Muscle layer of duodenum (tissue), 2 donors: Measurements from ENCODE around the gene TLL2.
A peak's percentile ranks its signal among the peaks of the same experiment; 100 is the strongest.
"Not testable (repeated sequence)": the region's sequence is repeated elsewhere in the genome, so short reads cannot be mapped to it uniquely, and the experiment has no call there.

Experiments
- H3K27ac ChIP-seq: one replicate; pipeline ENCODE4 v1.7.0; 2013; ENCODE audit warnings: mild to moderate bottlenecking, low read length
- H3K27me3 ChIP-seq: one replicate; pipeline ENCODE4 v1.7.0; 2013; ENCODE audit warnings: low read depth, mild to moderate bottlenecking, control low read depth, low read length
- H3K36me3 ChIP-seq, 2 donors: one replicate each; pipeline ENCODE4 v1.7.0; 2013; ENCODE audit warnings: low read length in 2 of 2, control low read depth in 1 of 2, mild to moderate bottlenecking in 1 of 2; ENCODE audit not compliant: insufficient read depth in 2 of 2, control insufficient read depth in 1 of 2
- H3K4me1 ChIP-seq, 2 donors: one replicate each; pipeline ENCODE4 v1.7.0; 2013; ENCODE audit warnings: low read length in 2 of 2, mild to moderate bottlenecking in 2 of 2, control low read depth in 1 of 2, moderate library complexity in 1 of 2; ENCODE audit not compliant: insufficient read depth in 2 of 2, control insufficient read depth in 1 of 2
- H3K4me3 ChIP-seq, 2 donors: one replicate each; pipeline ENCODE4 v1.7.0; 2013; ENCODE audit warnings: low read length in 2 of 2, low read depth in 1 of 2, mild to moderate bottlenecking in 1 of 2
- H3K9me3 ChIP-seq, 2 donors: one replicate each; pipeline ENCODE4 v1.7.0; 2013; ENCODE audit warnings: low read length in 2 of 2, control low read depth in 1 of 2, mild to moderate bottlenecking in 1 of 2; ENCODE audit not compliant: control insufficient read depth in 1 of 2
- donor health status: healthy.

The TLL2 gene

GRCh38 chr10:96513698-96514561 lies at the start of gene TLL2:
TSS of gene TLL2 (minus strand) at chr10:96513926. CDS start at chr10:96513685, 241 bp downstream.
- Histone ChIP-seq H3K4me3 (peak within 1 kb of the TSS; percentile 47 to 78), H3K27me3 (no peaks in the 10 kb centered on the region), H3K36me3 (no peaks in the 10 kb centered on the region), H3K27ac (no peak within 1 kb of the TSS), H3K4me1 (peaks cover 0 to 22% of the 10 kb centered on the region in 2 donors), H3K9me3 (no peaks in the 10 kb centered on the region)

GRCh38 chr10:96560966-96561887 lies 47.5 kb upstream of the TLL2 start:
- peaks cover 6 to 33% of the 10 kb centered on the region in 2 donors for H3K36me3 ChIP-seq
- no peak overlapping the region for H3K4me3 ChIP-seq
- no peaks in the 10 kb centered on the region for H3K4me1 ChIP-seq
- no peaks in the 10 kb centered on the region for H3K27me3 ChIP-seq
- H3K27ac ChIP-seq, result no peak overlapping the region
- H3K9me3 ChIP-seq, result no peaks in the 10 kb centered on the region

GRCh38 chr10:96560489-96560888 lies 46.8 kb upstream of the TLL2 start:
- H3K36me3 ChIP-seq, result peaks cover 6 to 33% of the 10 kb centered on the region in 2 donors
- no peaks in the 10 kb centered on the region for H3K4me1 ChIP-seq

GRCh38 chr10:96556003-96556402 lies 42.3 kb upstream of the TLL2 start:
- Histone ChIP-seq H3K9me3 (no peaks in the 10 kb centered on the region), H3K4me1 (no peaks in the 10 kb centered on the region), H3K36me3 (peaks cover 21 to 39% of the 10 kb centered on the region in 2 donors), H3K27me3 (no peaks in the 10 kb centered on the region), H3K4me3 (no peak overlapping the region), H3K27ac (no peak overlapping the region)

More at GRCh38 chr10:96560489-96560888, 46.8 kb upstream of the TLL2 start:
- Histone ChIP-seq H3K27me3 (no peaks in the 10 kb centered on the region), H3K4me3 (no peak overlapping the region), H3K9me3 (no peaks in the 10 kb centered on the region), H3K27ac (no peak overlapping the region)

GRCh38 chr10:96555330-96555729 lies 41.6 kb upstream of the TLL2 start:
- Histone ChIP-seq H3K4me3 (no peak overlapping the region), H3K36me3 (peaks cover 28 to 46% of the 10 kb centered on the region in 2 donors), H3K27me3 (no peaks in the 10 kb centered on the region), H3K27ac (no peak overlapping the region), H3K4me1 (no peaks in the 10 kb centered on the region), H3K9me3 (no peaks in the 10 kb centered on the region)

- no peaks in the 10 kb centered on the region for H3K9me3 ChIP-seq
- no peaks in the 10 kb centered on the region for H3K4me1 ChIP-seq
- H3K27me3 ChIP-seq, result no peaks in the 10 kb centered on the region
- no peak overlapping the region for H3K4me3 ChIP-seq
- no peak overlapping the region for H3K27ac ChIP-seq
- H3K36me3 ChIP-seq, result peaks cover 39% of the 10 kb centered on the region in 2 donors
Measured at GRCh38 chr10:96548589-96548988, 34.9 kb upstream of the TLL2 start.

GRCh38 chr10:96545558-96545957 lies 31.8 kb upstream of the TLL2 start:
- not testable (repeated sequence) for H3K4me1 ChIP-seq, H3K27me3 ChIP-seq, H3K27ac ChIP-seq, H3K9me3 ChIP-seq, H3K4me3 ChIP-seq
- peaks cover 32 to 37% of the 10 kb centered on the region in 2 donors for H3K36me3 ChIP-seq

GRCh38 chr10:96541921-96542320 lies 28.2 kb upstream of the TLL2 start:
- Histone ChIP-seq H3K27ac (no peak overlapping the region), H3K27me3 (no peaks in the 10 kb centered on the region), H3K36me3 (peaks cover 27 to 28% of the 10 kb centered on the region in 2 donors), H3K4me1 (no peaks in the 10 kb centered on the region), H3K4me3 (no peak overlapping the region), H3K9me3 (no peaks in the 10 kb centered on the region)

- Histone ChIP-seq H3K27me3 (no peaks in the 10 kb centered on the region), H3K27ac (no peak overlapping the region), H3K9me3 (no peaks in the 10 kb centered on the region), H3K36me3 (peaks cover 17 to 28% of the 10 kb centered on the region in 2 donors), H3K4me1 (no peaks in the 10 kb centered on the region), H3K4me3 (no peak overlapping the region)
Measured at GRCh38 chr10:96540240-96540639, 26.5 kb upstream of the TLL2 start.

- Histone ChIP-seq H3K4me1 (no peaks in the 10 kb centered on the region), H3K9me3 (no peaks in the 10 kb centered on the region), H3K27me3 (no peaks in the 10 kb centered on the region), H3K36me3 (peaks cover 14 to 25% of the 10 kb centered on the region in 2 donors), H3K27ac (no peak overlapping the region), H3K4me3 (no peak overlapping the region)
Measured at GRCh38 chr10:96538683-96539082, 25.0 kb upstream of the TLL2 start.

- no peaks in the 10 kb centered on the region for H3K4me1 ChIP-seq
- H3K27me3 ChIP-seq, result no peaks in the 10 kb centered on the region
- H3K36me3 ChIP-seq, result peaks cover 10 to 22% of the 10 kb centered on the region in 2 donors
- no peak overlapping the region for H3K27ac ChIP-seq
- no peaks in the 10 kb centered on the region for H3K9me3 ChIP-seq
- no peak overlapping the region for H3K4me3 ChIP-seq
Measured at GRCh38 chr10:96536129-96536528, 22.4 kb upstream of the TLL2 start.
